Measurements from ENCODE around the gene HECTD2.
A peak's percentile ranks its signal among the peaks of the same experiment; 100 is the strongest.

Gene HECTD2

GRCh38 chr10:91412354-91413087, 2.4 kb downstream of the HECTD2 start:
- H3K9ac ChIP-seq (ENCODE audit: low read depth, low read length) = no peak overlapping the region
- peak overlapping the region; percentile 89; the same call in 1 of the 2 replicates for H3K4me3 ChIP-seq (ENCODE audit: low read length)
- H3K27me3 ChIP-seq (ENCODE audit: insufficient read depth, low read length) = 0 out of 2 replicates have a peak, but pooled peaks cover 5% of the 10 kb centered on the region
- H3K9me3 ChIP-seq (ENCODE audit: insufficient read depth, low read depth, low read length) = no peaks in the 10 kb centered on the region
- no peak overlapping the region for H3K27ac ChIP-seq (ENCODE audit: low read depth, low read length)
- peaks cover 51% of the 10 kb centered on the region for H3K4me1 ChIP-seq (ENCODE audit: insufficient read depth, low read length)
- WGBS = 74% methylated on average over 4 of the region's 4 CpGs
- H3K36me3 ChIP-seq (ENCODE audit: insufficient read depth, low read length) = no peaks in the 10 kb centered on the region

- H3K4me3 ChIP-seq (ENCODE audit: low read length) = no peak overlapping the region
- no peak overlapping the region for H3K27ac ChIP-seq (ENCODE audit: low read depth, low read length)
- no peaks in the 10 kb centered on the region for H3K36me3 ChIP-seq (ENCODE audit: insufficient read depth, low read length)
- WGBS = 100% methylated on average over 3 of the region's 3 CpGs
- no peak overlapping the region for H3K9ac ChIP-seq (ENCODE audit: low read depth, low read length)
- H3K4me1 ChIP-seq (ENCODE audit: insufficient read depth, low read length) = peaks cover 41% of the 10 kb centered on the region; the same call in 1 of the 2 replicates
- no peaks in the 10 kb centered on the region for H3K9me3 ChIP-seq (ENCODE audit: insufficient read depth, low read depth, low read length)
- H3K27me3 ChIP-seq (ENCODE audit: insufficient read depth, low read length) = 0 out of 2 replicates have a peak, but pooled peaks cover 2% of the 10 kb centered on the region
These were observed 5.7 kb downstream of the HECTD2 start for GRCh38 chr10:91415816-91416215.

- Histone ChIP-seq H3K4me3 (ENCODE audit: low read length) (no peak overlapping the region), H3K4me1 (ENCODE audit: insufficient read depth, low read length) (peaks cover 38% of the 10 kb centered on the region; the same call in 1 of the 2 replicates), H3K9ac (ENCODE audit: low read depth, low read length) (no peak overlapping the region), H3K27ac (ENCODE audit: low read depth, low read length) (no peak overlapping the region), H3K9me3 (ENCODE audit: insufficient read depth, low read depth, low read length) (no peaks in the 10 kb centered on the region), H3K27me3 (ENCODE audit: insufficient read depth, low read length) (no peaks in the 10 kb centered on the region), H3K36me3 (ENCODE audit: insufficient read depth, low read length) (no peaks in the 10 kb centered on the region)
- WGBS = 88% methylated on average over 3 of the region's 3 CpGs
These were observed 6.3 kb downstream of the HECTD2 start for GRCh38 chr10:91416339-91416855.

GRCh38 chr10:91418416-91418815, 8.3 kb downstream of the HECTD2 start:
- H3K4me3 ChIP-seq (ENCODE audit: low read length) = no peak overlapping the region
- no peaks in the 10 kb centered on the region for H3K27me3 ChIP-seq (ENCODE audit: insufficient read depth, low read length)
- H3K36me3 ChIP-seq (ENCODE audit: insufficient read depth, low read length) = no peaks in the 10 kb centered on the region
- WGBS = 100% methylated on average over 1 of the region's 2 CpGs
- H3K9me3 ChIP-seq (ENCODE audit: insufficient read depth, low read depth, low read length) = no peaks in the 10 kb centered on the region
- no peak overlapping the region for H3K9ac ChIP-seq (ENCODE audit: low read depth, low read length)
- H3K4me1 ChIP-seq (ENCODE audit: insufficient read depth, low read length) = peaks cover 22% of the 10 kb centered on the region; the same call in 1 of the 2 replicates
- H3K27ac ChIP-seq (ENCODE audit: low read depth, low read length) = no peak overlapping the region

GRCh38 chr10:91420868-91421267, 10.7 kb downstream of the HECTD2 start:
- H3K9me3 ChIP-seq (ENCODE audit: insufficient read depth, low read depth, low read length) = no peaks in the 10 kb centered on the region
- no peaks in the 10 kb centered on the region for H3K27me3 ChIP-seq (ENCODE audit: insufficient read depth, low read length)
- peaks cover 7% of the 10 kb centered on the region; the same call in 1 of the 2 replicates for H3K4me1 ChIP-seq (ENCODE audit: insufficient read depth, low read length)
- H3K27ac ChIP-seq (ENCODE audit: low read depth, low read length) = no peak overlapping the region
- 81% methylated on average over 2 of the region's 2 CpGs for WGBS
- no peak overlapping the region for H3K9ac ChIP-seq (ENCODE audit: low read depth, low read length)
- H3K36me3 ChIP-seq (ENCODE audit: insufficient read depth, low read length) = no peaks in the 10 kb centered on the region
- no peak overlapping the region for H3K4me3 ChIP-seq (ENCODE audit: low read length)

GRCh38 chr10:91422915-91423314, 12.8 kb downstream of the HECTD2 start:
- WGBS = 93% methylated on average over 1 of the region's 2 CpGs
- H3K9me3 ChIP-seq (ENCODE audit: insufficient read depth, low read depth, low read length) = no peaks in the 10 kb centered on the region
- no peak overlapping the region for H3K9ac ChIP-seq (ENCODE audit: low read depth, low read length)
- H3K27ac ChIP-seq (ENCODE audit: low read depth, low read length) = no peak overlapping the region
- H3K27me3 ChIP-seq (ENCODE audit: insufficient read depth, low read length) = no peaks in the 10 kb centered on the region
- no peak overlapping the region for H3K4me3 ChIP-seq (ENCODE audit: low read length)
- H3K36me3 ChIP-seq (ENCODE audit: insufficient read depth, low read length) = no peaks in the 10 kb centered on the region
- H3K4me1 ChIP-seq (ENCODE audit: insufficient read depth, low read length) = peaks cover 7% of the 10 kb centered on the region; the same call in 1 of the 2 replicates

- H3K9ac ChIP-seq (ENCODE audit: low read depth, low read length) = no peak overlapping the region
- peaks cover 7% of the 10 kb centered on the region; the same call in 1 of the 2 replicates for H3K4me1 ChIP-seq (ENCODE audit: insufficient read depth, low read length)
- WGBS = 84% methylated on average over 2 of the region's 2 CpGs
- no peaks in the 10 kb centered on the region for H3K36me3 ChIP-seq (ENCODE audit: insufficient read depth, low read length)
- H3K27ac ChIP-seq (ENCODE audit: low read depth, low read length) = no peak overlapping the region
- H3K4me3 ChIP-seq (ENCODE audit: low read length) = no peak overlapping the region
- no peaks in the 10 kb centered on the region for H3K9me3 ChIP-seq (ENCODE audit: insufficient read depth, low read depth, low read length)
- no peaks in the 10 kb centered on the region for H3K27me3 ChIP-seq (ENCODE audit: insufficient read depth, low read length)
These were observed 13.9 kb downstream of the HECTD2 start for GRCh38 chr10:91424016-91424415.

GRCh38 chr10:91432175-91432574, 22.0 kb downstream of the HECTD2 start:
- Histone ChIP-seq H3K9me3 (ENCODE audit: insufficient read depth, low read depth, low read length) (no peaks in the 10 kb centered on the region), H3K4me3 (ENCODE audit: low read length) (no peak overlapping the region)
- 83% methylated on average over 2 of the region's 2 CpGs for WGBS

GRCh38 chr10:91433620-91434019, 23.5 kb downstream of the HECTD2 start:
- 86% methylated on average over 2 of the region's 2 CpGs for WGBS
- H3K4me1 ChIP-seq (ENCODE audit: insufficient read depth, low read length) = no peaks in the 10 kb centered on the region
- no peaks in the 10 kb centered on the region for H3K9me3 ChIP-seq (ENCODE audit: insufficient read depth, low read depth, low read length)
- no peaks in the 10 kb centered on the region for H3K27me3 ChIP-seq (ENCODE audit: insufficient read depth, low read length)
- no peak overlapping the region for H3K4me3 ChIP-seq (ENCODE audit: low read length)
- H3K36me3 ChIP-seq (ENCODE audit: insufficient read depth, low read length) = peaks cover 11% of the 10 kb centered on the region; the same call in 1 of the 2 replicates
- H3K27ac ChIP-seq (ENCODE audit: low read depth, low read length) = no peak overlapping the region
- H3K9ac ChIP-seq (ENCODE audit: low read depth, low read length) = no peak overlapping the region

More at GRCh38 chr10:91432175-91432574, 22.0 kb downstream of the HECTD2 start:
- no peak overlapping the region for H3K9ac ChIP-seq (ENCODE audit: low read depth, low read length)
- no peak overlapping the region for H3K27ac ChIP-seq (ENCODE audit: low read depth, low read length)
- no peaks in the 10 kb centered on the region for H3K27me3 ChIP-seq (ENCODE audit: insufficient read depth, low read length)
- H3K4me1 ChIP-seq (ENCODE audit: insufficient read depth, low read length) = no peaks in the 10 kb centered on the region
- peaks cover 3% of the 10 kb centered on the region; the same call in 1 of the 2 replicates for H3K36me3 ChIP-seq (ENCODE audit: insufficient read depth, low read length)

GRCh38 chr10:91434041-91434440, 23.9 kb downstream of the HECTD2 start:
- no peak overlapping the region for H3K4me3 ChIP-seq (ENCODE audit: low read length)
- H3K27me3 ChIP-seq (ENCODE audit: insufficient read depth, low read length) = no peaks in the 10 kb centered on the region
- no peak overlapping the region for H3K27ac ChIP-seq (ENCODE audit: low read depth, low read length)
- H3K36me3 ChIP-seq (ENCODE audit: insufficient read depth, low read length) = peaks cover 11% of the 10 kb centered on the region; the same call in 1 of the 2 replicates
- 92% methylated on average over 1 of the region's 1 CpG for WGBS
- no peaks in the 10 kb centered on the region for H3K9me3 ChIP-seq (ENCODE audit: insufficient read depth, low read depth, low read length)
- no peak overlapping the region for H3K9ac ChIP-seq (ENCODE audit: low read depth, low read length)
- no peaks in the 10 kb centered on the region for H3K4me1 ChIP-seq (ENCODE audit: insufficient read depth, low read length)

GRCh38 chr10:91435241-91435640, 25.1 kb downstream of the HECTD2 start:
- Histone ChIP-seq H3K9ac (ENCODE audit: low read depth, low read length) (no peak overlapping the region), H3K4me3 (ENCODE audit: low read length) (no peak overlapping the region), H3K27ac (ENCODE audit: low read depth, low read length) (no peak overlapping the region), H3K4me1 (ENCODE audit: insufficient read depth, low read length) (no peaks in the 10 kb centered on the region), H3K9me3 (ENCODE audit: insufficient read depth, low read depth, low read length) (no peaks in the 10 kb centered on the region), H3K27me3 (ENCODE audit: insufficient read depth, low read length) (no peaks in the 10 kb centered on the region), H3K36me3 (ENCODE audit: insufficient read depth, low read length) (peaks cover 11% of the 10 kb centered on the region; the same call in 1 of the 2 replicates)
- WGBS = 90% methylated on average over 2 of the region's 2 CpGs
